Keratinocyte (primary cell): ENCODE data around the gene EFR3B.

ENCODE experiments used
- CTCF ChIP-seq, 3 experiments: IDR thresholded peaks in 1 of 3; conservative IDR thresholded peaks in 1 of 3; optimal IDR thresholded peaks in 1 of 3; 2 replicates in 2 of 3; 3 replicates in 1 of 3; pipeline versions ENCODE3 to v1.5.1; 2011; ENCODE audit warnings: low read length in 3 of 3, mild to moderate bottlenecking in 3 of 3, moderate library complexity in 2 of 3, control low read depth in 1 of 3, inconsistent platforms in 1 of 3; ENCODE audit not compliant: insufficient read depth in 2 of 3; ENCODE audit errors: extremely low read depth in 1 of 3
- EZH2 ChIP-seq: IDR thresholded peaks from one replicate; pipeline ENCODE4 v1.6.1; 2012; ENCODE audit warnings: inconsistent platforms, mild to moderate bottlenecking, low read length, moderate library complexity

- TF ChIP-seq CTCF (optimal IDR thresholded peaks at IDR 0.05 in 1 of 3, IDR thresholded peaks at IDR 0.05 in 1 of 3, conservative IDR thresholded peaks at IDR 0.05 in 1 of 3; ENCODE audit: extremely low read depth in 1 of 3, insufficient read depth in 2 of 3, low read length in 3 of 3), result no peak
- TF ChIP-seq EZH2, result no peak
Observed at GRCh38 chr2:25161055-25161781, 119.3 kb downstream of the EFR3B start.
